ENCODE measurements around the gene RFX5. TPM values are rescaled to one million over a fixed set of nuclear protein-coding genes. Genes with fewer than 3 reads are reported as not detected.

The RFX5 gene
- total and polyA plus RNA-seq, 7 donors, result 12.0 to 67.9 (median 46.6) TPM

GRCh38 chr1:151342569-151342968 lies 4.5 kb downstream of the RFX5 start:
- intact Hi-C loops (cut with DNase I), result no loop called here
- Histone ChIP-seq H3K36me3 (peaks cover 9 to 37% (median 25%) of the 10 kb centered on the region in 4 donors), H3K4me3 (no peak overlapping the region), H3K27ac (no peak overlapping the region), H3K4me1 (peaks cover 0 to 15% (median 12%) of the 10 kb centered on the region in 4 donors), H3K27me3 (no peaks in the 10 kb centered on the region), H3K9me3 (no peaks in the 10 kb centered on the region)
- no peak for TF ChIP-seq POLR2A (IDR thresholded peaks at IDR 0.05)
- no peak for TF ChIP-seq EP300 (IDR thresholded peaks at IDR 0.05)
- TF ChIP-seq CTCF (IDR thresholded peaks at IDR 0.05), result no peak
- TF ChIP-seq POLR2AphosphoS5 (IDR thresholded peaks at IDR 0.05), result no peak
- 89 to 95% methylated on average over 6 of the region's 6 CpGs for WGBS, 2 donors
- no peak for DNase-seq

- Histone ChIP-seq H3K4me1 (peaks cover 0 to 15% (median 12%) of the 10 kb centered on the region in 4 donors), H3K27ac (no peak overlapping the region), H3K4me3 (no peak overlapping the region), H3K9me3 (no peaks in the 10 kb centered on the region), H3K36me3 (peaks cover 9 to 37% (median 25%) of the 10 kb centered on the region in 4 donors), H3K27me3 (no peaks in the 10 kb centered on the region)
- DNase-seq, result no peak
- intact Hi-C loops (cut with DNase I), result no loop called here
- WGBS, 2 donors, result 92% methylated on average over 2 of the region's 2 CpGs
- TF ChIP-seq POLR2A (IDR thresholded peaks at IDR 0.05), result no peak
- TF ChIP-seq POLR2AphosphoS5 (IDR thresholded peaks at IDR 0.05), result no peak
- TF ChIP-seq EP300 (IDR thresholded peaks at IDR 0.05), result no peak
Observed at GRCh38 chr1:151342021-151342420, 5.0 kb downstream of the RFX5 start.

- Histone ChIP-seq H3K27me3 (no peaks in the 10 kb centered on the region), H3K27ac (peak overlapping the region; percentile 33 to 55 (median 48)), H3K36me3 (peaks cover 9 to 37% (median 25%) of the 10 kb centered on the region in 4 donors), H3K9me3 (no peaks in the 10 kb centered on the region), H3K4me3 (no peak overlapping the region), H3K4me1 (peaks cover 0 to 10% (median 7%) of the 10 kb centered on the region in 4 donors)
- intact Hi-C loops (cut with DNase I), result loop anchor here (1.0 to 2.0 kb wide), 3 partner anchors 14 to 146 kb away; partner anchors contain the start of gene PI4KB
- TF ChIP-seq CTCF (IDR thresholded peaks at IDR 0.05), result peak; percentile 66 to 73 (median 70)
- TF ChIP-seq EP300 (IDR thresholded peaks at IDR 0.05), result no peak
- peak in 1 of 4 donors; percentile 12 for TF ChIP-seq POLR2AphosphoS5 (IDR thresholded peaks at IDR 0.05)
- TF ChIP-seq POLR2A (IDR thresholded peaks at IDR 0.05), result no peak
- no peak for DNase-seq
- WGBS, 2 donors, result 26 to 35% methylated on average over 7 of the region's 7 CpGs
Observed at GRCh38 chr1:151340870-151341754, 5.9 kb downstream of the RFX5 start.

- intact Hi-C loops (cut with DNase I), result no loop called here
- 81 to 86% methylated on average over 3 of the region's 3 CpGs for WGBS, 2 donors
- H3K36me3 ChIP-seq, result peaks cover 0 to under 1% (median 0%) of the 10 kb centered on the region in 4 donors
- H3K4me3 ChIP-seq, result no peak overlapping the region
- no peak for DNase-seq
- H3K4me1 ChIP-seq, result peaks cover 0 to 4% (median 1%) of the 10 kb centered on the region in 4 donors
- H3K27ac ChIP-seq, result no peak overlapping the region
- no peak for TF ChIP-seq POLR2A (IDR thresholded peaks at IDR 0.05)
- TF ChIP-seq CTCF (IDR thresholded peaks at IDR 0.05), result no peak
- no peak for TF ChIP-seq POLR2AphosphoS5 (IDR thresholded peaks at IDR 0.05)
- TF ChIP-seq EP300 (IDR thresholded peaks at IDR 0.05), result no peak
- no peaks in the 10 kb centered on the region for H3K9me3 ChIP-seq
- no peaks in the 10 kb centered on the region for H3K27me3 ChIP-seq
Observed at GRCh38 chr1:151336556-151336955, 10.5 kb downstream of the RFX5 start.

GRCh38 chr1:151334822-151335221 lies 12.2 kb downstream of the RFX5 start:
- Histone ChIP-seq H3K4me3 (no peak overlapping the region), H3K4me1 (no peaks in the 10 kb centered on the region), H3K36me3 (no peaks in the 10 kb centered on the region), H3K9me3 (no peaks in the 10 kb centered on the region), H3K27ac (no peak overlapping the region), H3K27me3 (no peaks in the 10 kb centered on the region)
- 86 to 88% methylated on average over 5 of the region's 5 CpGs for WGBS, 2 donors
- intact Hi-C loops (cut with DNase I), result no loop called here
- TF ChIP-seq CTCF (IDR thresholded peaks at IDR 0.05) (no peak), EP300 (IDR thresholded peaks at IDR 0.05) (no peak), POLR2A (IDR thresholded peaks at IDR 0.05) (no peak)
- no peak for DNase-seq

Measured in sigmoid colon (tissue), 7 donors.